NCI-H1105 treated with DMSO at 0.1 percent for 48 hours (cell line): ENCODE results near the gene KLHL22.
"Not testable (repeated sequence)": the region's sequence is repeated elsewhere in the genome, so short reads cannot be mapped to it uniquely, and the experiment has no call there.

Source experiments
- DNase-seq: peaks from one replicate; lab custom pipeline; 2025; lab: John Stamatoyannopoulos, UW

Gene KLHL22

DNA sequence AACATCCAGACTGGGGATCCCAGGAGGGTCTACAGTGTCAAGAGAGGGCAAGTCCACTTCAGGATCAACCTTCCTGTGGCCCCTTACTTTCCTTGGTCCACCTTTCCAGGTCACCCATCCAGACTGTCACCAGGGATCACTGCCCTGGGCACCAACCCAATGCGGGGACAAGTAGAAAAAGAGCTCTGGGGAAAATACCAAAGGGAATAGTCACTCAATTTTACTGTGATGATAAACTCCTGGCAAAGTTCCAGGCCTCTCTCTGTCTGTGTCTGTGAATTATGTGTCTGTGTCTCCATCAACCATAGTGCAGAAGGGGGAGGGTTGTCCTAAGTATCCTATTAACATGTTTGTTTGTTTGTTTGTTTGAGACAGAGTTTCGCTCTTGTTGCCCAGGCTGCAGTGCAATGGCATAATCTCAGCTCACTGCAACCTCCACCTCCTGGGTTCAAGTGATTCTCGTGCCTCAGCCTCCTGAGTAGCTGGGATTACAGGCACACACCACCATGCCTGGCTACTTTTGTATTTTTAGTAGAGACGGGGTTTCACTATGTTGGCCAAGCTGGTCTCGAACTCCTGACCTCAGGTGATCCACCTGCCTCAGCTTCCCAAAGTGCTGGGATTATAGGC lies 8.8 kb upstream of the KLHL22 start:
- not testable (repeated sequence) for DNase-seq

DNA sequence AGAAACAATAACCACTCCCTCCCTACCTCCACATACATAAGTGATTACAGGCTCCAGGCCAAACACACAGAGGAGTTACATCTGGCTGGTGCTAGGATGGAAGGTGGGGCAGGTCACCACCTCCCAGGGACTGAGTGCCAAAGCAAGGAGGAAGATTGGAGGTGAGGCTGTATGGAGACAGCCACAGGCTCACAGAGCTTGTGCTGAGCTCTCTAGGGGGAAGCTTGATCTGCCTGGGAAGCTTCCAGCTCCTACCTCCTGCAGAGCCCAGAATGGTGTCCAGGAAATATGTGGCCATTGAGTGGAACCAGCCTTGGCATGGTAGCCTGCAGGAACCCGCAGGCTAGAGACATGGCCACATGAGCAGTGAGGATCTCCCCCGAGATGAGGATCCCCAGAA lies 8.2 kb upstream of the KLHL22 start:
- DNase-seq, result no peak

DNA sequence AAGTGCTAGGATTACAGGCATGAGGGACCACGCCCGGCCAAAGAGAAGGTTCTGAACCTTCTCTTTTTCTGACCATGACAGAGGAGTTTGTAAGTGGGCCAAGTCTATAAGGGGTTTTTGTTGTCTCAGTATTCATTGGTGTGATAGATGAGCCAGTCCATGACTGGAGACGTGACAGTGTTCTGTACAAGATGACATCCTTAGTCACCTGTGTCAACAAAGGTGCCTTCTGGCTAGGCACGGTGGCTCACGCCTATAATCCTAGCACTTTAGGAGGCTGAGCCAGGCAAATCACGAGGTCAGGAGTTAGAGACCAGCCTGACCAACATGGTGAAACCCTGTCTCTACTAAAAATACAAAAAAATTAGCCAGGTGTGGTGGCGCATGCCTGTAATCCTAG lies 4.2 kb upstream of the KLHL22 start:
- no peak for DNase-seq

DNA sequence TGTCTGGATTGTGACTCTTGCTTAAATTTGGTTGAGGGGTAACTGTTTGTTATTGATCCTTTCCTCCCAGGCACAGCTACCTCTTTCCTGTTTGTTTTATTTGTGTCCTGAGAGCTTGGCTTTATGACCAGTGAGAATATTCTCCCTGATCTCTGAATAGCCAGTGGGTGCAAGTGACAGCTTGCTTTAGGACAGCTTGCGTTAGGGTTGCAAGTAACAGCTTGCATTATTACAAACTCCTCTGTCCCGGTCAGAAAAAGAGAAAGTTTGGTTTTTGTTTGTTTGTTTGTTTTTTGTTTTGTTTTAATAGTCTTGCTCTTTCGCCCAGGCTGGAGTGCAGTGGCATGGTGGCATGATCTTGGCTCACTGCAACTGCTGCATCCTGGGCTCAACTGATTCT lies 3.3 kb upstream of the KLHL22 start:
- DNase-seq, result no peak

DNA sequence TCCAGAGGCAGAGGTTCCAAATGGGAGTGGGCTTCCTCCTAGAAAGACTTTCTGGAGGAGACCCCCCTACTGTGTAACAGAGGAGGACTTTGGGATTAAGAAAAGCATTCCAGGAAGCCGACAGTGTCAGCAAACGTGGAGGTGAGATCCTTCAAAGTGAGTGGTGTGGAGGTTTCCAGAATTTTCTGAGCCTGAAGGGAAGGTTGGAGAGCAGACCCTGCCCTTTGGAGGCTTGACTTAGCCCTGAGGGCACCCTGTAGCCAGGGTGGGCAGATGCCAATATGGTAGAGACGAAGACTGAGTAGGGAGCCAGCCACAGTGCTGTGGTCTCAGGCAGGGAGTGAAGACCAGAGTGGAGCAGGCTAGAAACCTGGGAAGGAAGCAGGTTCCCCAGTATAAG lies 1.8 kb upstream of the KLHL22 start:
- DNase-seq, result no peak

DNA sequence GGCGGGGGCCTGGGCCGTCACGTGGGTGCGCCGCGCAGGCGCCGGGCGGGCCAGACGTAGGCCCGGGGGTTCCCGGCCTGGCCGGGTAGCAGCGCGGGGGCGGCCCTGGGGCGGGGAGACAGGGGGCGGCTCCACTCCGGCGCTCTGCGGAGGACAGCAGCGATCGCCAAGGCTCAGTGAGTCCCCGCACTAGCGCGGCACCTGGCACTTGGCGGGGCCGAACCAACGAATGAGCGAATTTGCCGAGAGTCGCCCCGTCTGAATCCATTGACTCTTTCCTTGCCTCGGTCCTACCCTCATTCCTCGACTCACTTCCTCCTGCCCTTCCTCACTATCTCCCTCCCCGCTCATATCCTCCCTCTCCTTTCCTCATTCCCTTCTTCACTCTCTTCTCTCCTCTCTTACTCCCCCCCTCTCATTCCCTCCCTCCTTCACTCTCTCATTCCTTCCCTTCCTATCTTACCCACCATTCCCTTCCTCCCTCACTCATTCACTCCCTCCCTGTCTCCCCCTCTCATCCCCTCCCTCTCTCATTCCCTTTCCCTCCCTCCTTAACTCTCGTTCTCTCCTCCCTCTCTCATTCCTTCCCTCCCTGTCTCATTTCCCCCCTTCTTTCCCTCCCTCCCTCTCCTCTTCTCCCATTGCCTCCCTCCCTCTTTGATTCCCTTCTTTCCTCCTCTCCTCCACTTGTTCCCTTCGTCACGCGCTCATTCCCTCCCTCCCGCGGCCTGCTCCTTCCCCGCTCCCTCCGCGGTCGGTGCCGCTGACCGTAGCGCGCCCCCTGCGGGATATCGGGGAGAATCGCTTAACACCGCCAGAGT lies 476 bp upstream of the KLHL22 start:
- peak; percentile 84 for DNase-seq

DNA sequence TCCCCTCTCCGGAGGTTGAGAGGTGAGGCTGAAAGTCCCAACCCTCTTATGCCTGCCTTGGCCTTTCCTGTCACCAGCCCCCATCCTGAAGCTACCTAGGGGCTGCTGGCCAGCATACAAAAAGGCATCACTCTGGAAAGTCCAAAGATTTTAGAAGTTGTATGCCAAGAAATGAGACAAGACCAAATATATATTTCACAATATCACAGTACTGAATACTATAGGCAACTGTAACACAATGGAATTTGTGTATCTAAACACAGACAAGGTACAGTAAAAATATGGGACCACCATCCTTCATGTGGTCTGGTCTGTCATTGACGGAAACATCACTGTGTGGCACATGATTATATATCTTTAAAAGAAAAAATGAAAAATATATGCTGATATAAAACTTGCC lies 4.2 kb downstream of the KLHL22 start:
- no peak for DNase-seq

DNA sequence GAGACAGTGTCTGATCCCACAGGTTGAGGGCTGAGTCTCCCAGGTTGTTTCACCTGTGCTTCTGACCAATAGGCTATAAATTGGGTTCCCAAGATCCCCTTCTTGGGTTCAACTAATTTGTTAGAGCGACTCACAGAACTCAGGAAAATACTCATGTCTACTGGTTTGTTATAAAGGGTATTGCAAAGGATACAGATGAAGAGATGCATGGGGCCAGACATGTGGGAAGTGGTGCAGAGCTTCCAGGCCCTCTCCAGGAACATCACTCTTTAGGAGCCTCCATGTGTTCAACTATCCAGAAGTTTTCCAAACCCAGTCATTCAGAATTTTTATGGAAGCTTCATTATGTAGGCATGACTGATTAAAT lies 4.7 kb downstream of the KLHL22 start:
- no peak for DNase-seq

DNA sequence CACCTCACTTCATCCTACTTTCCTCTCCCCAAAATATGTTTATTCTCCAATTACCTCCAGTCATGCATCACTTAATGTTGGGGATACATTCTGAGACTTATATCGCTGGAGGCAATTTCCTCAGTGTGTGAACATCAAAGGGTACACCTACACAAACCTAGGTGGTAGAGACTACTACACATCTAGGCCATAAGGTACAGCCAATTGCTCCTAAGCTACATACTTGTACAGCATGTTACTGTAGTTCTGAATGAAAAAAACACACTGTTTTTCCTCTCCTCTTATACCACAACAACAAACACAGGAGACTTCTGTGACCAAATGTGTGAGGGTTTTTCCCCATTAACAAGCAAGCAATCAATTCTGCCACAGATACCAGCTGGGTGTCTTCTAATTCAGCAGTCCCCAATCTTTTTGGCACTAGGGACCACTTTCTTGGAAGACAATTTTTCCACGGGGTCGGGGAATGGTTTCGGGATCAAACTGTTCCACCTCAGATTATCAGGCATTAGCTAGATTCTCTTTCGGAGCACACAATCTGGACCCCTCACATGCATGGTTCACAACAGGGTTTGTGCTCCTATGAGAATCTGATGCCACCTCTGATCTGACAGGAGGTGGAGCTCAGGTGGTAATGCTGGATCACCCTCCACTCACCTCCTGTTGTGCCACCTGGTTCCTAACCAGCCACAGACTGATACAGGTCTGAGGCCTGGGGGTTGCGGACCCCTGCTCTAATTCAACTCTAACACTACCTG lies 5.2 kb downstream of the KLHL22 start:
- DNase-seq, result no peak

DNA sequence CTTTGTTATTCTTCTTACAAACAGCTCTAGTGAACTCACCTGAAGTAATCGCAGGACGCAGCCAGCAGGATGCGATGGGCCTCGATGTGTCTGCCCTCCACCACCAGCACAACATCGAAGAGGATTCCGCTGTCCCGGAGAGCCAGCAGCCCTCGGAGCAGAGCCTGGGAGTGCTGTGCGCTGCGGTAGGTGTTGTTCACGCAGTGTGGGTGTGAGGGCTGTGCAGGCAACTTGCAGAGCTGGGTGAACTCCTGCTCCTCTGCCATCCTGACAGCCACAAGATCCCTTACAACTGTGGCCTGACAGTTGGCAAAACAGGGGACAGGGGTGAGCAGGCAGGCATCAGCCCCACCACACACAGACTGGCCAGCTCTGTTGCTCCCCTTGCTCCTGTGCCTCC lies 6.6 kb downstream of the KLHL22 start:
- DNase-seq, result no peak

DNA sequence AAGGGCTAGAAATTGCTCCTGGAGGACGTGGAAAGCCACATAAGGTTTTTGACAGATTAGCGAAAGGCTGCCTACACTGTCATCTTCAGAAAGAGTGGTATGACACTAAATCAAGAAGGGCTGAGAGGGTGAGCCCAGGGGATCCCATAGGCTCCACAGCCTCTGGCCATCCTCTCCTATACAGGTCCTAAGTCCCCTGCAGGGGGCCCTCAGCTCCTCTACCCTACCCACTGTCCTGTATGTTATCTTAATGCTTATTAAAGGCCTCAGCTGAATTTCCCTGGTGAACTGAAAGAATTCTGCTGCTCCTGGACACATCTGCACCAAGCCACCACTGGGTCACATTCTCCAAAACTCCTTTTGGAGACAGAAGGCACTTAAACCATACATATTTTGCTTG lies 7.9 kb downstream of the KLHL22 start:
- DNase-seq, result no peak

DNA sequence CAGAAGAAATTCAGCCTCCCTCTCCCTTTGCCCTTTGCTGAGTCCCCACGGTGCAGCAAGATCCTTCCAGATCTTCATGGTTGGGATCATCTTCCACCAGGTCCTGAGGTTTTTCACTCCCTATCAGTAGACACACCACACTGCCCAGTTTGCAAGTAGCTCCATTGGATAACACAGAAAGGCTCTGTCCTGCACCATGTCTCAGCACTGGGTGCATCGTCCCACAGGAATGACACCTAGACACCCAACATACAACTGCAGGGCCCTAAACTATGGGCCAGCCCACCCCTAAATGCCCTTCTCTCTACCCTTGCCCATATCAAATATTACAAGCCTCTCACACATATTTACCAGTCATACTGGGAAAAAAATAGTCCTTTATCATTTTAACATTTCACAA lies 9.4 kb downstream of the KLHL22 start:
- DNase-seq, result no peak

DNA sequence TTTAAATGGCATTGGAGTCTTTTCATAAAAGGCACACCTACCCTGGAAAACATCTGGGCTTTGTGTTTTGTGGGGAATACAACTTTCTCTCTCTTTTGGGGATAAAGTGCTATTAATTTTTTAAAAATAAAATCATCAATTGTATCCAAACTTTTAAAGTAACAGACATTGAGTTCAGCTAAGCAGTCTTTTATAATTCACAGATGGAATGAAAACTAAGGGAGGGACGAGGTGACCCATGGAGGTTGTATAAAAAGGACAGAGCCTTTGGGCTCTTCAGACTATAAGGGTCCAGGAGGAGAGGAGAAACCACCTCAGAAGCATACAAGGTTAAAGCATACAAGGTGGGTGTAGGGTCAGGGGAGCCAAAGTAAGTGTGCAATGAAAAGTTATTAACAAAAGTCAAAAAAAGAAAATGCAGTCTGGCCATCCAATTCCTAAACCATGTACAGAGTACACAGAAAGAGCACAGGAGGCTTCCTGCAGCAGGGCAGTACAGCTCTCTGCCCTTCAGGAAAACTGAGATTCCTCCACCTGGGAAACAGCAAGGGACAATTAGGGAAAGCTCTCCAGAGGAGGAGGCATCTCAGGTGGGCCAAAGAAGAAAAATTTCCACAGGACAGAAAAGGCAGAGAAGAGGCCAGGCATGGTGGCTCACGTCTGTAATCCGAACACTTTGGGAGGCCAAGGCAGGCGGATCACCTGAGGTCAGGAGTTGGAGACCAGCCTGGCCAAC lies 10.5 kb downstream of the KLHL22 start:
- no peak for DNase-seq

DNA sequence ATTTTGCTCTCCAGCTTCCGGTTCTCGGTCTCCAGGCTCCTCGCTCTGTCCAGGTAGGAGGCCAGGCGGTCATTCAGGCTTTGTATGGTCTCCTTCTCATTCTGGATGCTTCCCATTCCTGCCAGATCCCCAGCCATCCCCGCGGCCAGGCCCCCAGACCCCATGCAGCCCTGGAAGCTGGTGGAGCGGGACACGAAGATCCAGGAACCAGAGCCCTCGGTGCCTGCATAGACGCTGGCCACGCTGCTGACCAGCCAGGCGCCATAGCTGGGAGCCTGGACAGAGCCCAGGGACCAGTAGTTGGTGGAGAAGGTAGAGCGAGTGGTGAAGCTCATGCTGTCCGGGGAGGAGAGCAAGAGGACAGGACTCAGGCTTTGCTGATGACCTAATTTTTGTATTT lies 11.8 kb downstream of the KLHL22 start:
- no peak for DNase-seq

DNA sequence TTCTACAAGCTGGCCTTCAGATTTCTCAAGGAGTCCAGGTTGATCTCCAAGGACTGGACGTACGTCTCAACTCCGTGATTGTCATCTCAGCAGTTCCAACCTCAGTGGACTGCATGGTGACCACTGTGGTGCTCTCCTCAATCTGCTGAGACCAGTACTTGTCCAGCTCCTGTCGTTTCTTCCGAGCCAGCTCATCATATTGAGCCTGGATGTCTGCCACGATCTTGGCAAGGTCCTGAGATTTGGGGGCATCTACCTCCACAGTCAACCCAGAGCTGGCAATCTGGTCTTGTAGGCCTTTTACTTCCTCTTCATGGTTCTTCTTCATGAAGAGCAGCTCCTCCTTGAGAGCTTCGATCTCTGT lies 12.5 kb downstream of the KLHL22 start:
- not testable (repeated sequence) for DNase-seq

DNA sequence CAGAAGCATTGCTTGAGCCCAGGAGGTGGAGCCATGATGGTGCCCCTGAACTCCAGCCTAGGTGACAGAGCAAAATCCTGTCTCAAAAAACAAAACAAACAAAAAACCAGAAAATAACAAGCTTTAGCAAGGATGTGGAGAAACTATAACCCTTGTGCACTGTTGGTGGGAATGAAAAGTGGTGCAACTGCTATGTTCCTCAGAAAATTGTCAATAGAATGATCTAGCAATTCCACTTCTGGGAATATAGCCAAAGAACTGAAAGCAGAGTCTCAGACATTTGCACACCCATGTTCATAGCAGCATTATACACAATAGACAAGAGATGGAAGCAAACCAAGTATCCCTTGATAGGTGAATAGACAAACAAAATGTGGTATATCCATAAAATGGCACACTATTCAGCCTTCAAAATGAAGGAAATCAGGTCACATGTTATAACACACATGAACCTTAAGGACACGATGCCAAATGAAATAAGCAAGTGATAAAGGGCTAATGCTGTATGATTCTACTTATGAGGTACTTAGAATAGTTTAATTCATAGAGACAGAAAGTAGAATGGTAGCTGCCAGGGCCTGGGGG lies 15.9 kb downstream of the KLHL22 start:
- DNase-seq, result no peak

DNA sequence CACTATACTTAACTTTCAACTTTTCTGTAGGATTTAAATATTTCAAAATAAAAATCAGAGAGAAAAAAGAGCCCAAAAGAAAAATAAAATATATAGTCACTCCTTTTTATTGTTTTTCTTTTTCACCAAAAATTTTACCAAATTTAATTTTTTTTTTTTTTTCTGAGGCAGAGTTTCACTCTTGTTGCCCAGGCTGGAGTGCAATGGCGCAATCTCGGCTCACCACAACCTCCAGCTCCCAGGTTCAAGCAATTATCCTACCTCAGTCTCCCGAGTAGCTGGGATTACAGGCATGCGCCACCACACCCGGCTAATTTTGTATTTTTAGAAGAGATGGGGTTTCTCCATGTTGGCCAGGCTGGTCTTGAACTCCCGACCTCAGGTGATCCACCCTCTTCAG lies 17.5 kb downstream of the KLHL22 start:
- not testable (repeated sequence) for DNase-seq

DNA sequence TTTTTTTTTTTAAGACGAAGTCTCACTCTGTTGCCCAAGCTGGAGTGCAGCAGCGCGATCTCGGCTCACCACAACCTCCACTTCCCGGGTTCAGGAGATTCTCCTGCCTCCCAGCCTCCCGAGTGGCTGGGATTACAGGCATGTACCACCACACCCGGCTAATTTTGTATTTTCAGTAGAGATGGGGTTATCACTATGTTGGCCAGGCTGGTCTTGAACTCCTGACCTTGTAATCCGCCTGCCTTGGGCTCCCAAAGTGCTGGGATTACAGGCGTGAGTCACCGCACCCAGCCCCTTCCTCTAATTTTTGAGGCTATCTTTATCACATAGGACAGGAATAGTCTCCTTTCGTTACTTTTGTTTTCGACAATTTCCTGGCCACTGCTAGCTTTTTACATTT lies 20.0 kb downstream of the KLHL22 start:
- not testable (repeated sequence) for DNase-seq

DNA sequence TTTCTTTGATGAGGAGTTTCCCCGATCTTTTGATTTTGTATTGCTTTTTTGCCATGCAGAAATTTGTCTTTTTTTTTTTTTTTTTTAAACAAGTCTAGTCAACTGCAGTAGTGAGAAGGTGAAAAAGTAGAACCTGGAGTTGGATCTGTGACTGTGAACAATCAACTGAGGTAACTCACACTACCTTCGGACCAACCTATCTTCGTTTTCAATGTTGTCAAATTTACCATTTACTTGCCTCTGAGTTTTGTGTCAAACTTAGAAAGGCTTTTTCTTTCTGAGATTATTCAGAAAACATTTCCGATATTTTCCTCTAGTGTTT lies 20.5 kb downstream of the KLHL22 start:
- no peak for DNase-seq

DNA sequence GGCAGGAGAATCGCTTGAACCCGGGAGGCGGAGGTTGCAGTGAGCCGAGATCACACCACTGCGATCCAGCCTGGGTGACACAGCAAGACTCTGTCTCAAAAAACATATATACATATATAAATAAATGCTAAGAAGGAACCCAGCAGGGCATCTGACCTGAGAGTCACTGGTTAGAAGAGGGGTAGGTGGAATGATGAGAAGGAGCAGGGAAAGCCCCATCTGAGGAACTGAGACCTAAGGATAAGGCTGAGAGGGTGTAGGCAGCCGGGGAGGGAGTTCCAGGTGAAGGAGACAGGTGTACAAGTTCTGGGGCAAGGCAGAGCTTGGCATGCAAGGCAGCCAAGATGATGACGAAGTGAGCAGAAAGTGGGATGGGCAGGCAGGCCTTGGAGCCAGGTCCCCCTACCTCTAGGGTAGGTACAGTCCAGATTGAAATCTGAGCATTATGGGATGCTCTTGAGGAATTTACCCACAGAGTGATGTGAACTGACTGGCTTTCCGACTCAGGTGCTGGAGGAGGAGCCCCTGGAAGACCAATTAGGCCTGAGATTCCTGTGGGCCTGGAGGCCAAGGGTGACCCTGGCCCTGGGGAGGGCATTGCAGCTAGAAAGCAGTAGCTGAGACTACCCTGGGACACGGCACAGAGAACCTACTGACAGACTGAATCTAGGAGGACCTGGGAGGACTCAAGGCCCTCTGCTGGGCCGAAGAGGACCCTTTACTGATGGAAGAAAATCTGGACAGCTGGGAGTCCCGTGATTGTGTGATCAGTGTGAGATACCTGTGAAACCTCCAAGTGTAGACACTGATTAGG lies 22.8 kb downstream of the KLHL22 start:
- DNase-seq, result no peak

DNA sequence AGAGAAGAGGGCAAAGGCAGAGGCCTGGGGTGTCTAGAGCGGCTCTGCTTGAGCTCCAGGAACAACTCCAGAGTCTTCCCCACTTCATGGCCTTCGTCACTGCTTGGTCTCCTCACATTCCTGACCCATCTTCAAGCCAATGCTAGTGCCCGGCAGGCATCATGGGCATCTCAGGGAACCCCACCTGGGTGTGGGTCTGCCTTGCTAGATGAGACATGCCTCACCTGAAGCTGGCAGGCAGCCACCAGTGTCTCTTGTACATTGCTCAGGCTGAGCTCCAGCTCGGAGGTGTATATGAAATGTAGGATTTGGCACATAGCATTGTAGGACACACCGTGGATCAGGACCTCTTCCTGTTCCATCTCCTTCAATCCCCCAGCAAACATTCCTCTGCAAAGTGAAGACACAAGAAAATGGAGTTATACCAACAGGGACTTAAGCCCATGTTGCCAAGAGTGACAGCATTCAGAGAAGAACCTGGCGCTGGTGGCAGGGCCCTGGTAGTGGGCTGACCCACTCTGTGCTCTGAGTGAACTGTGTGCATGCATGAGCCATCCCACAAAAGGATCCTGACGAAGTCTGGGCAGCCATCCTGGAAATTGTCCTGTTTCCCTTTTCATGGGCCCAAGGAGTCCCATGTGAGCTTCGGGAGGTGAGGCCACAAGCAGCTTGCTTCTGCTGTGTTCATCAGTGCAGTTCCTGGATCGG lies 24.3 kb downstream of the KLHL22 start:
- no peak for DNase-seq
